COLO668 (cell line): ENCODE measurements around the gene SLC25A1.
"Not testable (repeated sequence)": the region's sequence is repeated elsewhere in the genome, so short reads cannot be mapped to it uniquely, and the experiment has no call there.

Experiments used
- DNase-seq: peaks from one replicate; lab custom pipeline; 2025; ENCODE audit not compliant: unreplicated experiment; lab: John Stamatoyannopoulos, UW

SLC25A1 gene

GRCh38 chr22:19169002-19169946 lies 9.3 kb downstream of the SLC25A1 start:
- peak; percentile 31 for DNase-seq

- peak; percentile 64 for DNase-seq
Measured at GRCh38 chr22:19168088-19168890, 10.2 kb downstream of the SLC25A1 start.

GRCh38 chr22:19167106-19167869 lies 11.2 kb downstream of the SLC25A1 start:
- DNase-seq = no peak

- DNase-seq = no peak
Measured at GRCh38 chr22:19166421-19166820, 12.1 kb downstream of the SLC25A1 start.

- no peak for DNase-seq
Measured at GRCh38 chr22:19164425-19164824, 14.1 kb downstream of the SLC25A1 start.

- not testable (repeated sequence) for DNase-seq
Measured at GRCh38 chr22:19158649-19159048, 19.9 kb downstream of the SLC25A1 start.

- not testable (repeated sequence) for DNase-seq
Measured at GRCh38 chr22:19156109-19156508, 22.4 kb downstream of the SLC25A1 start.

- DNase-seq = no peak
Measured at GRCh38 chr22:19152942-19153883, 25.3 kb downstream of the SLC25A1 start.

GRCh38 chr22:19151329-19152191 lies 27.0 kb downstream of the SLC25A1 start:
- DNase-seq = no peak

GRCh38 chr22:19150482-19151328 lies 27.8 kb downstream of the SLC25A1 start:
- DNase-seq = no peak

GRCh38 chr22:19149991-19150390 lies 28.5 kb downstream of the SLC25A1 start, which contains the start of gene GSC2:
TSS of gene GSC2 (minus strand) at chr22:19150292. CDS start at chr22:19150283, 9 bp downstream.
- no peak for DNase-seq

GRCh38 chr22:19149047-19149883 lies 29.3 kb downstream of the SLC25A1 start:
- peak; percentile 59 for DNase-seq

- DNase-seq = no peak
Measured at GRCh38 chr22:19148417-19149046, 30.0 kb downstream of the SLC25A1 start.

- DNase-seq = no peak
Measured at GRCh38 chr22:19147195-19147780, 31.2 kb downstream of the SLC25A1 start.

- DNase-seq = no peak
Measured at GRCh38 chr22:19146215-19146968, 32.1 kb downstream of the SLC25A1 start.
